SK-MEL-5 (cell line): Measurements from ENCODE around the gene HTRA1. TPM values are rescaled to one million over a fixed set of nuclear protein-coding genes. Genes with fewer than 3 reads are reported as not detected.
A peak's percentile ranks its signal among the peaks of the same experiment; 100 is the strongest.

Experiments used
- DNase-seq: peaks from one replicate; pipeline ENCODE4 v3.0.0-alpha.2; 2016; ENCODE audit warnings: low read depth, low spot score
- in situ Hi-C: cut with HindIII; loops from 2 replicates; pipeline ENCODE4 v1.10.0; 2016; ENCODE audit warnings: low sequenced_read_pairs, high pct_unique_total_duplicates, low pct_unique_long_range_greater_than_20kb
- polyA plus RNA-seq, 2 experiments: library from polyadenylated mRNA; depleted of rRNA; stranded (reverse); fragments of >200 nt; gene quantifications; 2 replicates each; pipeline ENCODE4 v1.2.3, GENCODE V29; 2015
- total RNA-seq: library from RNA; depleted of rRNA; stranded (reverse); fragments of >200 nt; shearing (Covaris generic); gene quantifications from 2 replicates; pipeline ENCODE4 v1.2.3, GENCODE V29; 2014; rRNA removed

The HTRA1 gene
- total RNA-seq, result 113 and 119 TPM in 2 replicates
- polyA plus RNA-seq (2015; cell fraction: cytosol; rRNA removed), result 150 and 157 TPM in 2 replicates
- polyA plus RNA-seq (2015; cell fraction: nucleus; rRNA removed), result 28.9 and 29.7 TPM in 2 replicates

DNA sequence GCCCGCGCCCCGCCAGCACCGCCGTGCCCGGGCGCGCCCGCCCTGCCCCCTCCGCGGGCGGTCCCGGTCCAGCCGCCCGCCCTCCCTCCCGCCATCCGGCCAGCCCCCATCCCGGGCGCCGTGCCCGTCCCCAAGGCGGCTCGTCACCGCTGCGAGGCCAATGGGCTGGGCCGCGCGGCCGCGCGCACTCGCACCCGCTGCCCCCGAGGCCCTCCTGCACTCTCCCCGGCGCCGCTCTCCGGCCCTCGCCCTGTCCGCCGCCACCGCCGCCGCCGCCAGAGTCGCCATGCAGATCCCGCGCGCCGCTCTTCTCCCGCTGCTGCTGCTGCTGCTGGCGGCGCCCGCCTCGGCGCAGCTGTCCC lies at the start of gene HTRA1:
HTRA1 (plus strand) TSS at position 187 of the 362 bp plus-strand sequence; CDS start at position 287, 100 bp downstream.
- in situ Hi-C loops, result no loop called here
- peak; percentile 66 for DNase-seq

DNA sequence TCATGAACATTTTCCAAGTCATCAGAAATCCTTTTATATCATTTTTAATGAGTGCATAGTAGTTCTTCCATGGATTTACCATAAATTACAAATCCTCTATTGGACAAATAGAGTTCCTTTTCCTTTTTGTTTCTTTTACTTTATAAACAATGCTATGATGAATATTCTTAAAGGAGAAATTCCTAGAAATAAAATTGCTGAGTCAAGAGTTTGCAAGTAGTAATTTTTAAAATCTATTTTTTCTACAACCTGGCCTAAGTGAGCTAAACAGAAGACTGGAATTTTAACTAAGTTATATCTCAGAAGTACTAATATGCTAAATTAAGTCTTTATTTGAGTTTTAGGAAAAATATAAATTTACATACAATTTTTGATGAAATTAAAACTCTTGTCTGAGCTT lies 48.0 kb upstream of the HTRA1 start:
- DNase-seq, result no peak
- in situ Hi-C loops, result no loop called here

DNA sequence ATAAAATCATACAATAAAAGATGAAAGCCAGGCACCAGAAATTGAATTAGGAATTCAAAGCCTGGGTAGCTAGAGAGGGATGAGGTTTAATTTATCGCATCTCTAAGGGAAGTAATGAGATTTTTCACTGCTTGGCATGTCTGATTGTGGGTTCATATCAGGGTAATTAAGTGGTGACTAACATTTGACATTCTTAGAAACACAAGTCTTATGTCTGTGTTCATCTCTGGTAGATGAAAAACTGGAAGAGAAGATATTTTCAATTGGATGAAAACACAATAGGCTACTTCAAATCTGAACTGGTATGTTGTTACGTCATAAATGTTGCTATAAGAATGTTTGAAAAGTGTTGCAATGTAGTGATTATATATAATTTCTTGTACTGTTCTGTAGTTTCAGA lies 43.7 kb upstream of the HTRA1 start:
- in situ Hi-C loops, result no loop called here
- peak; percentile 2 for DNase-seq

DNA sequence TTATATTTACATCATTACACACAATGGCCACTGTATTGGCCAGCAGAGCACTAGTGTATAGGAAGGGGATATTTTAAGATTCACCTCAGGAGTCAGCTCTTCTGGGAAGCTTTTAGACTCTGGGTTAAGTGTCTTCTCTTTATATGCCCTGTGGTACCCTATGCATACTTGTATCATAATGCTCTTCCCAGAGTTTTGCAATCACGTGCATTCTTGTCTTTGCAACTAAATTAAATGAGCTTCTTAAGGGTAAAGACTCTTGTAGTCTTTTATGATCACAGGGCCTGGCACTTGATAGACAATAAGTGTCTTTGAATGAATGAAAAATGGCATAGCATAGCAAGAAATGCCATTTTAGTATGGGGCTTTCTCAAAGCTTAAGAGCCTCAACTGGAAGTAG lies 42.3 kb upstream of the HTRA1 start:
- no peak for DNase-seq
- in situ Hi-C loops, result no loop called here

DNA sequence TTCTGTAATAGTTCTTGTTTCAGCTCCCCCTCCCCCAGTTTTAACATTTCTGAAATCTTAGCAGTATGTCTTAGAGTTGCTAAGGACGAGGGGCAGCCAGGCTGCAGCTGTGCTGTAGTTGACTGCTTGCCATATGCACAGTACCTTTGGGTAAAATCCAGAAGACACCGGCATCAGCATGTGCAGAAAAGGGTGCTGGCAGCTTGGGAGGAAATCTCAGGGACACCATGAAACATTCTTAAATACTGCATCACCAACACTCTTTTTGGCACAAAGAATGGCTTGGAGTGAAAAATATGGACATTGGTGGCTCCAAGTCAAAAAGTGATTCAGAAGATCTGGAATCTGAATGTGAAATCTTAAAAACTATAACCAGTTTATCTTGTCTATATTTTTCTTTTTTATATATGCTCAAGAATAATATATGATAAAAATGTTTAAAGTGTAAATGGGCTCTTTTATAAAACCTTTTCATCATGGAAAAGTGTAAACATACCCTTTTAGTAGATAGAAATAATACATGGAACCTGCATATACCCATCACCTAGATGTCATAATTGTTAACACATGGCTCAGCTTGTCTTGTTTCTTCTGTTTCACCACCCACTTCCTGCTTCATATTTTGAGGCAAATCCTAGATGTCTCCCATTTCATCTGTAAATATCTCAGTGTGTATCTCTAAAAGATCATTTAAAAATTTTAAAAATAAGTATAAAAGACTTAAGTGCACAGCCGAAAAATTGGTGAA lies 41.3 kb upstream of the HTRA1 start:
- in situ Hi-C loops, result no loop called here
- DNase-seq, result no peak

DNA sequence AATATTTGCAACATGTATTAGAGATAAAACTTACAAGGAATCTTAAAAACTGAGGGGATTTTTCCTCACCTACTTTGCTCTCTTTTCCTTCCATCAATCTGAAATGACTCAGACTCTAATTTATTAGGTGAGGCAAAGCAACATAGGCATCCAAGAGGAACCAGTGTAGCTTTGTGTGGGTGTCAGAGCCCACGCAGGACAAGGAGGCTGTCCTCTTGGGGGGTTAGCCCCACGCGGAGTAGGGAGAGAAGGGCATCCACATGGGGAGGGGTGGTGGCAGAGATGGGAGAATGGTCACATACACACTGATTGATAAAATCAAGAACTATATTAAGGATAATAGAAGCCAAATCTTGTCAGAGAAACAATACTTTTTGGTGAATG lies 40.7 kb upstream of the HTRA1 start:
- in situ Hi-C loops, result no loop called here
- no peak for DNase-seq

DNA sequence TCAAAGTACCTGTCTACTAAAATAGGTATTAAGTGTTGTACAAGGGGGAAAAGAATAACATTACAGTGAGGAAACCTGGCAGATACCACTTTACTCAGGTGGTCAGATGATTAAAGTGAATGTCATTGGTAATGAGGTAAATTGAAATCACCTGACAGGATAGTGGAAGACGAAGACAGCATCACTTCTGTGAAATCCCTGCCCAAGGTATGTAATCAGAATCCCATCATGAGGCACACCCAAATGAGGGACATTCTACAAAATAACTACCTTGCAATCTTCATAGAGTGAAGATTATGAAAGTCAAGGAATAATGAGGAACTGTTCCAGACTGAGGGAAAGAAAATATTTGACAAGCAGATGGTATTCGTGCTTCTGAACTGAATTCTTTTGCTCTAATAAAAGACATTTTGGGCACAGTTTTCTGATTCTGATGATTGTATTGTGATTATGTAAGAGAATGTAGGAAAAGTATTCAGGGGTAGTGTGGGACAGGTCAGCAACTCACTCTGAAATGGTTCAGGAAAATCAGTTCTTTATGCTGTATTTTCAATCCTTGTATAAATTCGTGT lies 40.2 kb upstream of the HTRA1 start:
- no peak for DNase-seq
- in situ Hi-C loops, result no loop called here

DNA sequence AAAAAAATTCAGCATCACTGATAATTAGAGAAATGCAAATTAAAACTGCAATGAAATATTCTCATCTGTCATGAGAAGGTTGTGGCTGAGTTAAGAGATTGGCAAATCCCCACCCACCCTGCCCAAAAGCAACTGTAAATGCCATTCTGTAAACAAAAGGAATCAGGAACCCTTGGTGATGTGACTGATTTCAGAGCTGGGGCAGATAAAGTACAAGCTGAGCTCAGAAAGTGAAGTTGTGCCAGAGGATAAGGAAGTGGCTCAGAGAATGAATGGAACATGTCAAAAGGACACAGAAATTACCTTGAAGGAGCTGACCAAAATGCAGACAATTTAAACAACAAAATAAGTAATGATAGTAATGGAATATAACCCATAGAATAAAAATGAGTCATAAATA lies 39.6 kb upstream of the HTRA1 start:
- no peak for DNase-seq

DNA sequence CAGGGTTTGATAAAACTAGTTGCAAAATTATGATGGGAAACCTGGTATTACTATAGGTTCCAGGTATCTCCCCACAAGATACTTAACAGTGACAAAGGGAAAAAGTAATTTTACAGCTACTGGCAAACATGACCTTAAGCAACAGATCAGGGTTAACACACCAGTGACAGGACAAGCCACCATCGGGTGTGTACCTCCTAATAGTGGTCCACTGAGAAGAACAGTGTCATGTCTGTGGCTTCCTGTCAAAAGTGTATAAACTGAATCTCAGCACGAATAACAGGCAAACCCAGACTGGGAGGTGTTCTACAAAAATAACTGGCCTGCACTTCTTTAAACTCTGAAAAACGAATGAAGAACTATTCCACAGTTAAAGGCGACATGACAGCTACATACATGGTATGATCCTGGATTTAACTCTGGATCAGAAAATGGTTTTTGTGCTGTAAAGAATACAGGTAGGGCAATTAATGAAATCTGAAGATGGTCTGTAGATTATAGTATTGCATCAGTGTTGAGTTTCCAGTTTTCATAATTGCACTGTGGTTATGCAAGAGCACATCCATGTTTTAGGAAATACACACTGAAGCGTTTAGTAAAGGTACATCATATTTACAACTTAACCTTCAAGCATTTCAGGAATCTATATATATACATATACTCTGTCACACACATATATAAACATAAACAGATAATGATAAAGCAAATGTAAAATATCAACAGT lies 38.9 kb upstream of the HTRA1 start:
- in situ Hi-C loops, result no loop called here

More for the DNA sequence above, 39.6 kb upstream of the HTRA1 start:
- in situ Hi-C loops, result no loop called here

DNA sequence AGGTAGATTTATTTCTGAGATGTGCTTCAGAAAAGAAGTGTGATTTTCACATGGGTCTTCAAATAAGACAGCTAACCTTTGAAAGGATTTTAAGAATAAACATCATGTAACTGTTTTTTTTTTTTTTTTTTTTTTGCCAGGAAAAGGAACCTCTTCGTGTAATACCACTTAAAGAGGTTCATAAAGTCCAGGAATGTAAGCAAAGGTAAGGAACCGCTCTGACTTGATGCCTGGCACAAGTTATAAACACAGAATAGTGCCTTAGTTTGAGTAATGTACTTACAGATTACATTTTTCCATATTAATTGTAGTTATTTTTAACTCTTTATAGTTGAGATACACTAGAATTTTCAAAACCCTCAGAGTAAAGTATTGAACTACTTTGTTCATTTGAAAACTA lies 37.3 kb upstream of the HTRA1 start:
- no peak for DNase-seq
- in situ Hi-C loops, result no loop called here

More for the DNA sequence above, 38.9 kb upstream of the HTRA1 start:
- no peak for DNase-seq

DNA sequence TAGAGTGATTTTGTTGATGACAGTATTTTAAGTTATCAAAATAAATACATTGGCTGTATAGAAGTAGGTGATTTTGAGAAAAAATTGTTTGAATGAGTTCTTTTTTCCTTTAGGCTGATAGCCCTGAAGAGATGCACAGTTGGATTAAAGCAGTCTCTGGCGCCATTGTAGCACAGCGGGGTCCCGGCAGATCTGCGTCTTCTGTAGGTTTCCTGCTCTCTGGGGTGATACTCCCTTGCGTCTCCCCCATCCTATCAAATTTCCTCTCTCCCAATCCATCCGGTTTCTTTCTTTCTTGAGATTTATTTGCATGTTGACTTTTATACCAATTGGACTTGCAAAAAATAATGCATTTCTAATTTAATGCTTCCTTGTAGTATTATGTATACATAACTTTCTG lies 34.5 kb upstream of the HTRA1 start:
- in situ Hi-C loops, result no loop called here
- DNase-seq, result no peak

DNA sequence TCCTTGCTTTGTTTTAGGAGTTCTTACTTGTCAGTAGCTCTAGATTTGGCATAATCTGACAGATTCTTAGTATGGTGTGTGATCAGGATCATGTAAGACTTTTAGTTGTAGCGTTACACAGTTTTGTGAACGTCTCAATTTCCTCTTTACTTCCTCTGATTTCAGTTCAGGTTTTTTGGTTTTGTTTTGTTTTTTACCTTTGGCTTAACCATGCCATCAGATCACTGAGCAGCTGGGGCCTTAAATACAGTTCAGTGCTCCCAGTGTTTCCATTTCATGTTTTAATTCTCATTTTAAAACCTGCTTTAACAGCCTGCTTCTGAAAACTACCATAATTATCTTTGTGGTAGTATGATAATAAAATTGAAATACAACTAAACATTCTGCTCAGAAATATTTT lies 34.1 kb upstream of the HTRA1 start:
- in situ Hi-C loops, result no loop called here
- no peak for DNase-seq

DNA sequence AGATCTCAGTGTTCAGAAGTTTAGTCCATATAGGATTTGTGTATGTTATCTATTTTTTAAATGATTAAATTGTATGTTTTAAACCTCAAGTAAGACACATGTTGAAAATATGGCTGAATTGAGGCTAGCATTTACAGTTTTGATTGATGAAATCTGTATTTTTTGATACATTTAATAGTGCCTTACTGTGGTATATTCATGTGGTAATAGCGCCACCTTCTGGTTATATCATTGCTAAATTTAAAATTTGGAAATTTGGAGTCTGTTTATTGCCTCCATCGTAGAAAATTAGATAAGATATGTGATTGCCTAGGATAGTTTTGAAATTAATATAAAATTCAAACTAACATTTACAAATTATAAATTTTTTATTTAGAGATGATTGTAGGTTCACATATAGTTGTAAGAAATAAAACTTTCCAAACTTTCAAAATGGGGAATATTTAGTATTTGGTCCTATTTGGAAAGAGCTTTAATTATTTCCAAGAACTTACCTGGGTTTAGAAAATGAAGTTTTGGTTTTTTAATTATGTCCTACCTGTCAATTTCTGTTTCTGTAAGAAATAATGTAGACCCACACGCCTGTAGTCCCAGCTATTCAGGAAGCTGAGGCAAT lies 26.0 kb upstream of the HTRA1 start:
- DNase-seq, result peak; percentile 61
- in situ Hi-C loops, result no loop called here

DNA sequence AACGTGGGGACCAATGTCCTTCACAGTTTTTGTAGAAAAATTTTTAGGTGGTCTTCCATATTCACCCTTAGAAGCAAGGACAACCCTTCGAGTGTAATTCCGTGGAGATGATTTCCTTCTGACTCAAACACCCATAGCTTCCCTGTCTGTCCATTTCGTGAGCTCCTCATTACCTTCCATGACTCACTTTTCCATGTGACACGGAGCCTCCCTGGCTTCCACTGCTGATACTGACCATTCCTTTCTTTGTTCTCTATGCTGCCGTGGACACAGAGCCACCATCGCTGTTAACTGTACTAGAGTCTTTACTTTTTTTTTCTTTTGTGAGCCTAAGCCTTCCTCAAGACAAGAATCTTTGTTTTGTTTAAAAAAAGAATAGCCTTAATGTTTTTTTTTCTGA lies 19.4 kb upstream of the HTRA1 start:
- in situ Hi-C loops, result no loop called here

DNA sequence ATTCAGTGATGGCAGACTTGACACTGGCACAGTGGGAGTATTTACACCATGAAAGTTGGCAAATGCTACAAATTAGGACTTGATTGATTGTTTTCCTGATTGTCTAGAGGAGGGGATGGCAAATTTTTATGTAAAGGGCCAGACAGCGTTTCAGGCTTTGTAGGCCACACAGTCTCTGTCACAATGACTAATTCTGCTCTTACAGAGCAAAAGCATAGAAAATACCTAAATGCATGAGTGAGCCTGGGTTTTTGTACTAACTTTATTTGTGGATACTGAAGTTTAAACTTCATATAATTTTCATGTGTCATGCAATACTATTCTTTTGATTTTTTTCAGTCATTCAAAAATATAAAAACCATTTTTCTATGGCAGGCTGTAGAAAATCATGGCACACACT lies 15.9 kb upstream of the HTRA1 start:
- DNase-seq, result no peak
- in situ Hi-C loops, result no loop called here

More for the DNA sequence above, 19.4 kb upstream of the HTRA1 start:
- peak; percentile 53 for DNase-seq

DNA sequence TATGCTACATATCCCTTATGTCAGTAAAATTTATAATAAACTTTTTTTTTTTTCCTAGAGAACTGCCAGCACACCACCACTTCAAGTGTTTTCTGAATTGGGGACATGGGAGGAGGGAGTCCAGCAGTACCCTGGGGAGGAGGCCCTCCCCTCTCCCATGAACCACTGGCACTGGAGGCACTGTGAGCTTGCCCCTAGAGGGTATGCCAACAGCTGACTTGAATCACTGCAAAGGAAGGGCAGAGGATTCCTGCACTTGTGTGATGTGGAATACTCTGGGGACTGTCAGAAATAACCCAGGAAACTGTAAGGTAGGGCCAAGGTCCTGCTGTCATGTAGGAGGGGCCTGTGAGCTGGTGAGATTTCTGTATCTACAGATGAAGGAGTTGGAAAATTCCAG lies 15.4 kb upstream of the HTRA1 start:
- in situ Hi-C loops, result no loop called here
- peak; percentile 29 for DNase-seq

DNA sequence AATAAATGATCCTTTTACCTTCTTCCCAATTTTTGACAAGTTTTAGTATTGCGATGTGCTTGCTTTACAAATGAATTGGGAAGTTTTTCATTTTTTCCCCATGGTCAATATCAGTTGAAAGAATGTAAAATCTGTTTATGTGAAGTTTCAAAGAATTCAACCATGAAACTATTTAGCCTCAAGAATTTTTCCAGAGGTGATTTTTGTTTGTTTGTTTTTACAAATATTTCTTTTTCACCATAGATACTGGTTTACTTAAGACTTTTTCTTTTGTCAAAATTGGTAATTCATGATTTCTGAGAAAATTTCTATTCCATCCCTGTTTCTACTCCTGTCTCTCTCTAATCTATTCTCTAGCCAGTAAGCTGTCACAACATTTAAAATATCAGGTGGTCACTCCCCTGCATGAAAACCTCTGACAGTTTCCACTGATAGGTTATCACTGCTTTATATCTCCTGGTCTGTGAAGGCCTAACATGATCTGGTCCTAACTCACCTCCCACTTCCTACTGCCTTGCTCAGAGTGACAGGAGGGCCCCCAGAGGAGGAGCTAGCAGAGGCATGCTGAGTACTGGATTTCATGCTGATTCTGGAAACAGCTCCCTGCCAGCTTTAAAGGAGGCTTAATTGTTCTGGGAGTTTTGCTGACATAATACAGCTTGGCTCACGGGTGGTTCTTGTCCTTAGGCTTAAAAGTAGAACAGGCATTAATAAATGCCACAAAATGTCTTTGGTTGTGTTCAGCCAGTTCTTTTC lies 14.5 kb upstream of the HTRA1 start:
- DNase-seq, result peak; percentile 70
- in situ Hi-C loops, result no loop called here

DNA sequence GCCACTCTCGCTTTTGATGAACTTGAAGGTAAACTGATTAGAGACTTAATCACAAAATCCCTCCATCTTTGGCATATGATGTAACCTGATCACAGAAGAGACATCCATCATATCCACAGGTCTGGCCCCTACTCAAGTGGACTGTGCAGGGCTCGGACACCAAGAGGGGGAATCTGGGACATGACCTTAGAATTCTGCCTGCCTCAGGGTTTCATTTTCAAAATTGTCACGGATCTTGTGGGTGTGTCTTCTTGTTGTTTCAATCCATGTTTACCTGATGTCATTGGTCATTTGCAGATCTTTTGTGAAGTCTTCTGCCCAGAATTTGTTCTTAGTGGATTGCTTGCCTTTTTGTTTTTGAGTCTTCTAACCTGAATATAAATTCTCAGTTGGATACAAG lies 12.8 kb upstream of the HTRA1 start:
- in situ Hi-C loops, result no loop called here
- DNase-seq, result no peak
